GM18499 (cell line): ENCODE measurements around the gene DPP10.

Experiments
- ATAC-seq: cut with Tn5 transposase; IDR thresholded peaks from one replicate; pipeline ENCODE4 v1.9.1; 2021; ENCODE audit warnings: moderate number of reproducible peaks; ENCODE audit not compliant: insufficient read depth, unreplicated experiment

Gene DPP10

DNA sequence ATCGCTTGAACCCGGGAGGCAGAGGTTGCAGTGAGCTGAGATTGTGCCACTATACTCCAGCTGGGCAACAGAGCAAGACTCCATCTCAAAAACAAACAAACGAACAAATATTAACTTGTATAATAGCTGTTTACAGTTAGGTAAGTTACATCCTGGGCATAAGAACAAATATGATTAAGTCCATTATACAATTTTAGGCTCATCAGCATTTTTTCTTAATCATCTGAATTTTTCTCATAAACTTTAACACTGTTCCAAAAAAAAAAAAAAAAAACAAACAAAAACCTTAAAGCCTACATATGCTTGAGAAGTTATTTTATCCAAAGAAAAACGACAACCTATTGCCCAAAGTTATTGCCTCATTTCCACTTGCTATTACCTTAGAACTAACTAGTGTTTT, 1042.5 kb downstream of the DPP10 start:
- ATAC-seq: no peak

DNA sequence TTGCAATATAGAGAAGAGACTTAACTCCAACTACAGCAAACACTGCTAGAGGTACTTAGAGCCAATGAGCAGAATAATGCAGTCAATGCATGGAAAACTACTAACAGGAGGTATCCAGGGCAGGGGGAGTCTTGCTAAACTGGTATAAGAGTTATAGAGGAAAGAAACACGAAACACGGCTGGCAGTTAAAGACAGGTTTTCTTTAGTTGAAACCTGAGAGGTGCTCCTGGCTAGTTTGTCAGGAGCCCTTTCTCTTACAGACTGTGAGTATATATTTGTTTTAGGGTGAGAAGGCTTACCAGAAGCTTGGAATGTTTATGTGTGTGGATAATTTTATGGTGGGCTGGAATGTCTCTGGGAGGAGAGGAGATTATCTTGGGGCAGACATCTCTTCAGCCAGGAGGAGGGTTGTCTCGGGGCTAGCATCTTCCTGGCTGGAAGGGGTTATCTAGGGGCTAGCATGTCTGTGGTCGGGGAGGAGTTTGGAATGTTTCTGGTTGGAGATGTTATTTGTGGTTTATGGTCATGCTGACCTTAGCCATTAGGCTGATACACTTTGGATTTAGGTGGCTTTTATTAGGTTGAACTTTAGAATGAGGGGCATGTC, 1048.8 kb downstream of the DPP10 start:
- ATAC-seq: no peak

DNA sequence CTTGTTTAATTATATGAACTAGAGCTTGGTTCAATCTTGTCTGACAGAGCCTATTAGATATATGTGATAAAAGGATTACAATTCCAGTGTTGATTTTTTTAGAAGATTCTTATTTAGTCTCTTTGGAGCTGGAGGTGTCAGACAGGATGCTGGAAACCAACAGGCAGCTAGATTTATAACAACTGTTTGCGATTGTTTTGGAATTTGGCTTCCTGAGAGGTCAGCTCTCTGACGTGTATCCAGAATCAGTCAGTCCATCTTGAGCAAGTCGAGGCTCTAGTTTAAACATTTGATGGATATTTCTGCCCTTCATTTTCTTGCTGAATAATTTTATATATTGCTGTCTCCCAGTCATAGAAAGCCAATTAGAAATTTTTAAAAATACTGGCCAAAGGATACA, 1062.9 kb downstream of the DPP10 start:
- ATAC-seq: no peak

DNA sequence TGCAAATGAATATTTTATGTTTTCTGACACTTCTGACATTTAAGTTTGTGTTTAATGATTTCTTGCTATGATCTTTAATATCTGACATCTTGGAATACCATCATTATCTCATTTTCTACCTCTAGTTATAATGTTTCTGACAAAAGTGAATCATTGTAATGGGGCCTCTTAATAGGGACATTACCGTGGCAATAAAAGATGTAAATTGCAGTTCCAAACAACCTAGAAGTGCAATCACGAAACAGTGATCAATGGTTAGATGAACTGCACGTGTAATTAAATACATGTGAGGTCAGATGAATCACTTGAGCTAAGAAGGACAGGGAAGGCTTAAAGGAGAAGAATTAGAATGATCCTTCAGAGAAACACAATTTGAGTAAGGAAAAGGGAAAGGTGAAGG, 1078.3 kb downstream of the DPP10 start:
- ATAC-seq: no peak

GRCh38 chr2:115524452-115524851, 1082.0 kb downstream of the DPP10 start:
- ATAC-seq: no peak

DNA sequence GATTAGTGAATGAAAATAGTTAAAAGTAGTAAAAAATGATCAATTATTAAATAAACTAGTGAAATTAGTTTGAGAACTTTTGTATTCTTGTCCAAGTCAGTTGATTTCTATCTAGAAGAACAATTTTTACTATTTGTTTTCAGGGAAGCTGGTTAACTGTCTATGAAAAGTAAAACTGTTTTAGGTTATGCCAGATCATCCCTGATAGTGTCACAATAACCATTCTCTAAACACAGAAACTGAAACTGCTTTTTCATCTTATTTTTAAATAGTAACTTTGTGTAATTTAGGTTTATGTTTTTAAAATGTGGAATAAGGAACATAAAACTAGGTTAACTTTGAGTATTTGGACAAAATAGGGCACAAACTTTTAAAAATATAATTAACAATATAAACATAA, 1087.2 kb downstream of the DPP10 start:
- no peak for ATAC-seq

- ATAC-seq: no peak
These were observed 1090.6 kb downstream of the DPP10 start for GRCh38 chr2:115533081-115533480.

- ATAC-seq: no peak
These were observed 1099.4 kb downstream of the DPP10 start for GRCh38 chr2:115541814-115542213.

DNA sequence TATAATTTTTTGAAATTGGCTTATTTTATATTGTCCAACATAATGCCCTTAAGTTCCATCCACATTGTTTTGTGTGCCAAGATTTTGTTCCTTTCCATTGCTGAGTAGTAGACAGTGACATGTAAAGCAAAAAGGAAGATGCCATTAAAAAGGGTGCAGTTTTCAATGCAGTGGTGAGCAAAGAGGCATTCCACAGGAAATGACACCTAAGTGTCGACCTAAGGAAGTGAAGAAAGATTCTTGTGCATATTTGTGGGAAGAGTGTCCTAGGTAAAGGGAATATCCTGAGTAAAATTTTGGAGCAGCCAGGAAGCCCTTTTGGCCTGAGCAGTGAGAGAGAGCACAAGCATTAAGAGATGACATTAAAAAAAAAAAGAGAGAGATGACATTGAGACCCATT, 1099.9 kb downstream of the DPP10 start:
- ATAC-seq: no peak

GRCh38 chr2:115543024-115543423, 1100.6 kb downstream of the DPP10 start:
- ATAC-seq: no peak

DNA sequence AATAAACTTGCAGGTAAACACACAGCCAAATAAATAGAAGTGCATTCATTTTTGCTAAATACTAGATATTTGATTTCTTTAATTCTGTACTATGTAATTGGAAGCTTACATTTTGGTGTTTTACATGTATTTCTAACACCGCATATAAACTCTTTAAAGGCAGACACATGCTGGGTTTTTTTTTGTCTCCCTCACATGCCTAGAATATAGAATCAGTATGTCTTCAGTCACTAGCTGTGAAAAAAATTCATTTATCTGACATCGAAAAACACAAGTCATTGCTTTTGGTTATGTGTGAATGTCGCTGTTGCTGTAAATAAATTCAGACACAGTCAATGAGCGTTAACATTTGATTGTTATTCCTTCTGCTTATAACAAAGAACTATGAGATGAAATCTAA, 1101.0 kb downstream of the DPP10 start:
- no peak for ATAC-seq

DNA sequence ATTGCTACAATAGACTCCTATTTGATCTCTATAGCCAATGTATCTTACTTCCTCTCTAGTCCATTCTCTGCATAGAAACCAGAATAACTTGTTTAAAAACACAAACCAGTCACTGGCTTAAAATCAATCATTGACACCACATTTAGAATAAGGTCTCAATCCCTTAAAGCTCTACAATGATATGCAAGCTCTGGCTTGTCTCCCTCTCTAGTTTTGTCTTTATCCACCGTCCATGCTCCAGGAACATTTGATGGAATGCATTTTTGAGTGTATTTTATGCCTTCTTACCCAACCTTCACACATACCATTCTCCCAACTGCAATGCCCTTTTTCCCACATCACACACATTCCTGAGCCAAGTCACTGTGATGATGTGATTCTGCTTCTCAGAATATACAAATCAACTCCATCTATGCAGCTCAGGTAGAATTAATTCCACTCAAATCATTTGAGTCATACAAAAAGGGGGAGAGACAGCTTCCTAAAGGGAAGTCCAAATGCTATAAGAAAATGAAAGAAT, 1107.2 kb downstream of the DPP10 start:
- no peak for ATAC-seq

GRCh38 chr2:115552726-115553125, 1110.3 kb downstream of the DPP10 start:
- ATAC-seq: no peak

GRCh38 chr2:115554153-115554552, 1111.7 kb downstream of the DPP10 start:
- no peak for ATAC-seq

DNA sequence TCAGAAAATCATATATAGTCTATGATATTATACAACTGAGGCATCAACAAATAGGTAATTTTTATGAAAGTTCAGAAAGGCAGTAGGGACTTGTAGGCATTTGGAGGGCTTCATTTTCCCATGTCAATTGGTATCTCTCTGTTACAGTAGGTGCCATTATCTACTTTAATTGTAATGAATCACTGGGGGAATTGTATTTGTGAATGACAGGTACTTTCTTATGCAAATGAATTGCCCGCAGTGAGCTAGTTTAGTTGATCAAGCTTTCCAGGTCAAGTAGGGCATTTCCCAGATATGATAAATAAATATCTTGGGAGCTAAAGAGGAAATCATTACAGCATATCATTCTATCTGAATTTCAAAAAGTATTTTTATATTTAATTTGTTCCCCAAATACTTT, 1116.3 kb downstream of the DPP10 start:
- ATAC-seq: no peak

DNA sequence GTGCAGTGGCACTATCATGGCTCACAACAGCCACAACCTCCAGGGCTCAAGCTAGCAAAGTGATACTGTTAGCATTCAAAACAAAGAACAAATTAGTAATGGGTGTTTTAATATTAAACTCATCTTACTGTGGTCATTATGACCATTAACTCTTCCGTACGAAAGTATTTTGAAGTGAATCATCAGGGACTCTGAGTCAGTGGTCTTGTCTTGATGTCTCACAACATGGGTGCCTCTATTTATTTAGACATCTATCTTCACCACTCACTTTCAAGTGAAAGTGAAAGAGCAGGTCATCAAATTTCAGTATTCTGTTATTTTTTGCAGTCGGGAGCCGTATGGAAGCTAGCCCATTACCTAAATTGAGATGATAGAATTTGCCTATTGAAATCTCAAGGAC, 1118.2 kb downstream of the DPP10 start:
- no peak for ATAC-seq

- ATAC-seq: no peak
These were observed 1126.2 kb downstream of the DPP10 start for GRCh38 chr2:115568643-115569042.

- no peak for ATAC-seq
These were observed 1127.1 kb downstream of the DPP10 start for GRCh38 chr2:115569547-115569946.

GRCh38 chr2:115572746-115573145, 1130.3 kb downstream of the DPP10 start:
- ATAC-seq: no peak

GRCh38 chr2:115573756-115574155, 1131.3 kb downstream of the DPP10 start:
- ATAC-seq: no peak

DNA sequence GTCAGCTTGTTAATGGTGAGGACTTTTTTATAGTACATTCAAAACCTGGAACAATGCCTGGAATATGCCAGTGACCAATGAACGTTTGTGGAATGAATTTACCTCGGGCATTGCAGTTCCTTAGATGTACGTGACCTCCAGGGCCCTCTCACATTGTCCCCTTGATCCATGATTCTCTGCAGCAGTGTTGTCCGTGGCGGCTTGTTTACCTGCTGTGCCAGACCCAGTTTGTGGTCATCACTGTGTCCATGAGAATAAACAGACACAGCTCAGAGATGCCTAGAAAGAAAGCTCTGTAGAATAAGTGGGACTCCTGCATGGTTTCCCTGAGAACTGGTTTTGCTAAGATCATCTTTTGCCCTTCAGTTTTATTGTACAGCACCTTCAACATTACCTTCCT, 1132.2 kb downstream of the DPP10 start:
- no peak for ATAC-seq

DNA sequence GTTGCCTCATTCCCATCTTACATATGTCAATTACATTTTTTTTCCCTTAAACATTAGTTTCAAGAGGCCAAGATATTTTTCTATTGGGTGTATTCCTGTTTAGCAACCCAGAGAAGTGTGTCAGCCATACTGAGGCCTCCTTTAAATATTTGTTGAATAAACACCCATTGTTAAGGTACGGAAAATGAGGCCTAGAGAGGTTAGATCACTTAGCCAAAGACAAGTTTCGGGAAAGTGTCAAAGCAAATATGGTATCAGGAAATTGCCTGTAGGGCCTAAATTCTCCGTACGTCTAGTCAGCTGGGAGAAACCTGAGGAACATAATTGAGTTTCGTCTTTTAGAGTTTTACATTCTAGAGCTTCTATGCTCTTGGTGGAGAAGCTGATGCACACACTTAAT, 1138.3 kb downstream of the DPP10 start:
- no peak for ATAC-seq

DNA sequence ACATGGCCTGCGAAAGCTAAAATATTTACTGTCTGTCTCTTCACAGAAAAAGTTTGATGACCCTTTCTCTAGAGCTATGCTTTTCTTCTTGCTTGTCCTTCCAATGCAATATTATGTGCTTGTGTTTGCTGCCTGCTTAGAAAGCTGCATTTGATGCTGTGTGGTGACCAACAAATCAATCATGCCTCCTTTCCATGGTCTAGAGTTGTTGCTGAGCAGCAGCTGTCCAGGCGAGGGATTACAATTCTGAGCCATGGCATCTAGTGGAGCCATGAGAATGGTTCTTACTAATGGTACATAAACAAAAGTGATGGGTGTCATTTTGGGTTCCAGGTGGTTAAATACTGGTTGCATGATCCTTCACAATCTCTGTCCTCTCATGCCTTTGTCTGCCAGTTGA, 1142.1 kb downstream of the DPP10 start:
- no peak for ATAC-seq
